ELR (cell line): Measurements from ENCODE around the gene DOHH.
"Not testable (repeated sequence)": the region's sequence is repeated elsewhere in the genome, so short reads cannot be mapped to it uniquely, and the experiment has no call there.

Experiments used
- DNase-seq: peaks from one replicate; pipeline ENCODE4 v3.0.0-alpha.2; 2015; ENCODE audit warnings: low read depth

The DOHH gene

DNA sequence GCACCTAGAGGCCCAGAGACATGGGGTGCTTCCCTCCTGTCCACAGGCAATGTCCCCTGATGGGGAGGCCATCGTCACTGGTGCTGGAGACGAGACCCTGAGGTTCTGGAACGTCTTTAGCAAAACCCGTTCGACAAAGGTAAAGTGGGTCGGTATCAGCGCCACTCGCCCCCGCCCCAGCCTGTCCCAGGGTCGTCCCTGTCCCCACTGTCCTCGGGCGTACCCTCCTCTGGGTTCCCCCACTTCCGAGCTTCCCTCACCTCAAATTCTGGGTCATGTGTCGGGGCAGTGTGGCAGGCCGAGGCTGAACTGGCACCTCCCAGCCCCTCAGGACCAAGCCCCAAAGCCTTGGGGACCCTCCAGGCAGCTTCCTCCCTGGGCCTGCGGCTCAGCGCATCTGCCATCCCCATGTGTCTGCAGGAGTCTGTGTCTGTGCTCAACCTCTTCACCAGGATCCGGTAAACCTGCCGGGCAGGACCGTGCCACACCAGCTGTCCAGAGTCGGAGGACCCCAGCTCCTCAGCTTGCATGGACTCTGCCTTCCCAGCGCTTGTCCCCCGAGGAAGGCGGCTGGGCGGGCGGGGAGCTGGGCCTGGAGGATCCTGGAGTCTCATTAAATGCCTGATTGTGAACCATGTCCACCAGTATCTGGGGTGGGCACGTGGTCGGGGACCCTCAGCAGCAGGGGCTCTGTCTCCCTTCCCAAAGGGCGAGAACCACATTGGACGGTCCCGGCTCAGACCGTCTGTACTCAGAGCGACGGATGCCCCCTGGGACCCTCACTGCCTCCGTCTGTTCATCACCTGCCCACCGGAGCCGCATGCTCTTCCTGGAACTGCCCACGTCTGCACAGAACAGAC is 34.1 kb upstream of the DOHH start:
- DNase-seq, result no peak

DNA sequence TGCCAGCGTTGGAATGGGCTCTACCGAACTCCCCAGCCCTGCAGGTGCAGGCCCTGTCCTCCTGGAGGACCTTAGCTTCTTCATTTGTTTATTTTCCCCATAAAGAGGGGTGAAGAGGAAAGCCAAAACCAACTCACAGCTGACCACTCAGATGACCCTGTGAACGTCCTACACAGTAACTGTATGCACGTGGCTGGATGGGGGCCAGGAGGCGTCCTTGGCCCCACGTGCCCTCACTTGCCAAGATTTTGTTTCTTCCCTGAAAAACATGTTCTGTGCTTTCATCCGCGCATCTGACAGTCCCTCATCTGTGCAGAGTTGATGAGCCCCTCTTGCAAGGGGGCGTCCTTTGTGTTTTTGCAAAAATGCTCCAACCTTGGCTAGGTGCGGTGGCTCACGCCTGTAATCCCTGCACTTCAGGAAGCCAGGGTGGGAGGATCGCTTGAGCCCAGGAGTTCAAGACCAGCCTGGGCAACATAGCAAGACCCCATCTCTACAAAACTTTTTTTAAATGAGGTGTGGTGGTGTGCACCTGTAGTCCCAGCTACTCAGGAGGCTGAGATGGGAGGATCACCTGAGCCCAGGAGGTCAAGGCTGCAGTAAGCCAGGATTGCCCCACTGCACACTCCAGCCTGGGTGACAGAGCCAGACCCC is 33.2 kb upstream of the DOHH start:
- no peak for DNase-seq

DNA sequence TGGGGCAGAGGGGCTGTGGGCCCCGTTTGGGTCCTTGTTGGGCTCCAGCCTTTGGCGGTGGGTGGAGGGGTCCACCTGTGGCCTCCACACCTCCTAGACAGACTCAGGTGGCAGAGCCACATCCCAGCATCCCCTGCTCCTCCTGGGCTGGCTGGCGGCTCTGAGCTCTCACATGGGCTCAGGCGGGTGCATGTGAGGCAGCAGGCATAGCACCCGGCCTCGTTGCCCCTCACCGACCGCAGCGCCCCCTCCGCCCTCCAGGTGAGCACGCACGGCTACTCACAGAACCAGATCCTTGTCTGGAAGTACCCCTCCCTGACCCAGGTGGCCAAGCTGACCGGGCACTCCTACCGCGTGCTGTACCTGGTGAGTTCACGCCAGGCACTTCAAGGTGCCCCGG is 32.6 kb upstream of the DOHH start:
- no peak for DNase-seq

DNA sequence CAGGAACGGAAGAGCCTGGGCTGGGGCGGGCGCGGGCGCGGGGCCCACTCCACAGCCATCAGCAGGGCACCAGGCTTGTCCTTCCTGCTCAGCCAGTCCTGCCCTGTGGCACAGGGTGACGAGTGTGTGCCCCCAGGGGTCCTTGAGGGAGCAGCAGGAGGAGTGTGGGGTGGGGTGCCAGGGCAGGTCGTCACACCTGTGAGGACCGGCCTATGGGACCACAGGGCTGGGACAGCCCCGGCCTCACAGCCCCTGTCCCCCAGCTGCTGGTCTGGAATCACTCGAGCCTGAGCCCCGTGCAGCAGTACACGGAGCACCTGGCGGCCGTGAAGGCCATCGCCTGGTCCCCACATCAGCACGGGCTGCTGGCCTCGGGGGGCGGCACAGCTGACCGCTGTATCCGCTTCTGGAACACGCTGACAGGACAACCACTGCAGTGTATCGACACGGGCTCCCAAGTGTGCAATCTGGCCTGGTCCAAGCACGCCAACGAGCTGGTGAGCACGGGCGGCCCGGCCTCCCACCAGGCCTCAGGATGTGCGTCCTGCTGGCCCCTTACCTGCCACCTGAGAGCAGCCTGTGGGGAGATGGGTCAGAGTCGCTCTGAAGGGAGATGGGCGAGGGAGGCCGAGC is 31.8 kb upstream of the DOHH start:
- no peak for DNase-seq

- DNase-seq, result no peak
These were observed 31.2 kb upstream of the DOHH start for GRCh38 chr19:3531716-3532115.

DNA sequence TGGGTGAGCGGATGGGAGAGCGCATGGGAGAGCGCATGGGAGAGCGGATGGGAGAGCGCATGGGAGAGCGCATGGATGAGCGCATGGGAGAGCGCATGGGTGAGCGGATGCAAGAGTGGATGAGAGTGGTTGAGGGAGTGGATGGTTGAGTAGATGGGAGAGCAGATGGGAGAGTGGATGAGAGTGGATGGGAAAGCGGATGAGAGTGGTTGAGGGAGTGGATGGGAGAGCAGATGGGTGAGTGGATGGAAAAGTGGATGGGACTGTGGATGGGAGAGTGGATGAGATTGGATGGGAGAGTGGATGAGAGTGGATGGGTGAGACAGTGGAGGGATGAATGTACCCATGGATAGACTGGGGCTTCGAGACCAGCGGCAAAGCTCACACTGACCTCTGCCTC is 29.9 kb upstream of the DOHH start:
- no peak for DNase-seq

- DNase-seq, result not testable (repeated sequence)
These were observed 28.8 kb upstream of the DOHH start for GRCh38 chr19:3529299-3529698.

DNA sequence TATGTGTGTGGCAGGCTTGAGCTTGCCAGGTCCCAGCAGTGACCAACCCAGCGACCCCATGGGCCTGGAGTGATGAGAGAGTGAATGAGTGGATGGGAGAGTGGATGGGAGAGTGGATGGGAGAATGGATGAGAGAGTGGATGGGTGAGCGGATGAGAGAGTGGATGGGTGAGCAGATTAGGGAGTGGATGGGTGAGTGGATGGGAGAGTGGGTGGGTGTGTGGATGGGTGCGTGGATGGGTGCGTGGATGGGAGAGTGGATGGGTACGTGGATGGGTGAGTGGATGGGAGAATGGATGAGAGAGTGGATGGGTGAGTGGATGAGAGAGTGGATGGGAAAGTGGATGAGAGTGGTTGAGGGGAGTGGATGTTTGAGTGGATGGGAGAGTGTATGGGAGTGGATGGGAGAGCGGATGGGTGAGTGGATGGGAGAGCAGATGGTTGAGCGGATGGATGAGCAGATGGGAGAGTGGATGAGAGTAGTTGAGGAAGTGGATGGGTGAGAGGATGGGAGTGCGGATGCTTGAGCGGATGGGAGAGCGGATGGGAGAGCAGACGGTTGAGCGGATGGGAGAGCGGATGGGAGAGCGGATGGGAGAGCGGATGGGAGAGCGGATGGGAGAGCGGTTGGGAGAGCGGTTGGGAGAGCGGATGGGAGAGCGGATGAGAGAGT is 28.2 kb upstream of the DOHH start:
- no peak for DNase-seq

- no peak for DNase-seq
These were observed 27.6 kb upstream of the DOHH start for GRCh38 chr19:3528080-3528479.

GRCh38 chr19:3527238-3527910 is 26.9 kb upstream of the DOHH start:
- DNase-seq, result no peak

DNA sequence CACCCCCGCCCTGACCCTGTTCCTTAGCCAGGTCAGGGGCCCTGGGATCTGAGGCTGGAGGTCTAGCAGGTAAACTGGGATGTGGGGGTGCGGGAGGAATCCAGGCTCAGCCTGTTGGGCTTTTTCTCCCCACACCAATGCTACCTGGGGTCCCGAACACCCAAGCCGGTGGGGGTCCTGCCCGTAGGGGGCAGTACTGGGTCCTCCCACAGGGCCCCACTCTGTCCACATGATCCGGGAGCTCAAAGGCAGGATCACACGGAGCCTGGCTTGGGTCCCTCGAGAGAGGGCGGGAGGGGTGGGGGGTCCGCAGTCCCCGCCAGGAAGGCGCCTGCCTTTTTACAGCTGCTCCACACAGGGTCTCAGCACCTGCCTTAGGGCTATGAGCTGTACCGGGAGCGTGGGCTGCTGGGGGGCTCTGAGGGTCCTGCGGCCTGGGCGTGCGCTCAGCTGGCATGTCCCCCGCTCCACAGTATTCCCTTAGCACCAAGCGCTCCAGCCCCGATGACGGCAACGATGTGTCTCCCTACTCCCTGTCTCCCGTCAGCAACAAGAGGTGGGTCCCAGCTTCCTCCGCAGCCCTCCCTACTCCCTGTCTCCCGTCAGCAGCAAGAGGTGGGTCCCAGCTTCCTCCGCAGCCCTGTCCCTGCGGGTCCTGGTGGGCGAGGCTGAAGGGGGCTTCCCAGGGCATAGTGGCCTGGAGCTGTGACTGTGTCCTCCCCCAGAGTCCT is 26.2 kb upstream of the DOHH start:
- DNase-seq, result no peak

DNA sequence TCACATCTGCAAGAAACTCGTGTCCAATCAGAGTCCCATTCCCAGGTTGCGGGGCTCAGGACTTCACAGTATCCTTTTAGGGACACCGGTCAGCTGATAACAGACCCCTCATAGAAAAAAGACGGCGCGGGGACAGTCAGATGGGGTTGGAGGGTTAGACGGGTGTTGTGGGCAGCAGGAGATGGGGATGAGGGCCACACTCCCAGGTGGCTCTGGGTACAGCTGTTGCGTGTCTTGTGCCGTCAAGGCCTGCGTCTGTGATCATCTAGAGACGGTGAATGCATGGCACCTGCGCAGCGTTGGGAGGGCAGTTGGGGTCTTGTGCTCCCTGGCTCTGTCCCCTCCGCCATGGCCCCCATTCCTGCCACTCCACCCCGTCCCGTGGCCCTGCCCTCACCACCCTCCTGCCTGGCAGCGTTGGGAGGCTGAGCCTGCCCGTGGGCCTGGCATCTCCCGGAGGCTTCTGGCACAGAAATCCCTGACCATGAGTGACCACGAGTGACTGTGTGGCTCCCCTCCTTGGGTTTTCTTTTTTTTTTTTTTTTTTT is 24.5 kb upstream of the DOHH start:
- DNase-seq, result no peak

GRCh38 chr19:3524078-3524842 is 23.8 kb upstream of the DOHH start:
- DNase-seq, result no peak

- DNase-seq, result no peak
These were observed 23.0 kb upstream of the DOHH start for GRCh38 chr19:3523361-3524077.

- DNase-seq, result no peak
These were observed 22.2 kb upstream of the DOHH start for GRCh38 chr19:3522421-3523360.

GRCh38 chr19:3521104-3521445 is 20.6 kb upstream of the DOHH start:
- no peak for DNase-seq

DNA sequence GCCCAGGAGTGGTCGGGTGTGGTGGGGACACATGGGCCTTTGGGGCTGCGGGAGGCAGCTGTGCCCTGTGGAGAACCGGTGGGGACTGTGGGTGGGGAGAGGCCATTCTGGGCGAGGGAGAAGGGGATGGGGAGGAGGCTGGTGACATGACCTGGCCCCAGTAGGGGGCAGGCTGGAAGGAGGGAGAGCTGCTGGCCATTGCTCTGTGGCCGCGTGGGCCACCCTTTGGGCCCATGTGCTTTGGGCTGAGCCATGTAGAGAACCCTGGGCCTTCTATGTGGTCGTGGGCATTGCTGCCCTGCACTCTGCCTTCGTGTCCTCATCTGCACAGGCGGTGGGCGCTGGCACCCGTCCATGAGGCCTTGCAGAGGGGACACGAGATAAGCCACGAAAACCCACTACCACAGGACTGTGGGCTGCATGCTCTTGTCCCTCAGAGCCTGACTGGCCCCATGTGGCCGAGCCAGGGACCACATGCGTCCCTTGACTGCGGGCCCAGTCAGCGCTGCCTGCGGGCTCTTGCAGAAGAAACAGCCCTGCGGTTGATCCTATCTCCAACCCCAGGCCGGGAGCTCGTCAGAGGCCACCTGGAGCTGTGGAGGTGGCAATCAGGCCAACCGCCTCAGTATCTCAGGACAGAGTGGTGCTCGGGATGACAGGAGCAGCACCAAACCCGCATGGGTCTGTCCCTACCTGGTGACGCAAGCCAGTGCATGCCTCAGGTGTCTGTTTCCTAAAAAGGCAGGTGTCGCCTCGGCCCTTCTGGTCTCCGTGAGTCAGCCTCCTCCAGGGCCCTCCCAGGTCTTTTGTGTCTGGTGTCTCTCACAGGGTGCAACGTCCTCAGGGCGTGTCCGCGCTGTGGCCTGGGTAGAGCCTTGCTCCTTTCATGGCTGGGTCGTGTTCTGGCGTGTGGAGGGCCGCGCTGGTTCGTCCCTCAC is 20.0 kb upstream of the DOHH start:
- DNase-seq, result no peak
